A549 (cell line): ENCODE data around the gene DPEP3.

Experiments used
- CTCF ChIP-seq: fragments of >200 bp; sonication (Bioruptor Twin); formaldehyde crosslinking; IDR thresholded peaks from 3 replicates; pipeline ENCODE4 v1.5.1; 2016
- RFX5 ChIP-seq: fragments of 450-650 bp; IDR thresholded peaks from 2 replicates; pipeline ENCODE4 v1.7.1; 2014; ENCODE audit warnings: antibody characterized with exemption, mild to moderate bottlenecking, moderate library complexity

- TF ChIP-seq RFX5 (no peak), CTCF (no peak)
Observed at GRCh38 chr16:67944690-67945391, 35.5 kb downstream of the DPEP3 start.
